Measurements from ENCODE around the gene KANK3. TPM values are rescaled to one million over a fixed set of nuclear protein-coding genes. Genes with fewer than 3 reads are reported as not detected.
"Not testable (repeated sequence)": the region's sequence is repeated elsewhere in the genome, so short reads cannot be mapped to it uniquely, and the experiment has no call there.

Gene KANK3
- polyA plus RNA-seq, 3 donors: 0.15 TPM; not detected in 2

GRCh38 chr19:8377598-8377997, 34.5 kb upstream of the KANK3 start:
- Histone ChIP-seq H4K20me1 (ENCODE audit: insufficient read depth, low read length) (no peaks in the 10 kb centered on the region), H3K9ac (ENCODE audit: insufficient read depth, low read length, poor library complexity, severe bottlenecking) (no peak overlapping the region), H3K36me3 (replicated peaks in 1 of 2; ENCODE audit: control insufficient read depth in 1 of 2, insufficient read depth in 2 of 2, low read length in 2 of 2) (no peaks in the 10 kb centered on the region), H2AFZ (ENCODE audit: insufficient read depth, low read depth, low read length, poor library complexity, severe bottlenecking) (no peak overlapping the region), H3K4me3 (replicated peaks in 1 of 3; ENCODE audit: low read depth in 2 of 3, low read length in 3 of 3) (no peak overlapping the region), H3K4me1 (ENCODE audit: control insufficient read depth in 1 of 2, insufficient read depth in 2 of 2, low read length in 2 of 2) (no peaks in the 10 kb centered on the region), H3K9me3 (replicated peaks in 1 of 2; ENCODE audit: control insufficient read depth in 1 of 2, insufficient read depth in 1 of 2, low read length in 2 of 2) (peaks cover 0 to 3% of the 10 kb centered on the region in 2 donors), H3K4me2 (replicated peaks; ENCODE audit: extremely low read depth, low read length, poor library complexity, severe bottlenecking) (no peak overlapping the region), H3K27me3 (ENCODE audit: control insufficient read depth in 2 of 2, insufficient read depth in 2 of 2, low read length in 2 of 2) (no peaks in the 10 kb centered on the region), H3K27ac (ENCODE audit: low read depth in 1 of 2, low read length in 2 of 2) (no peak overlapping the region), H3K79me2 (ENCODE audit: insufficient read depth, low read length) (no peaks in the 10 kb centered on the region)
- H3K27me3 Mint-ChIP-seq (ENCODE audit: low read depth in 3 of 3): peaks cover 0 to 3% (median 3%) of the 10 kb centered on the region in 3 donors
- TF ChIP-seq CTCF (IDR thresholded peaks at IDR 0.05): no peak
- no peak overlapping the region for H3K27ac Mint-ChIP-seq
- WGBS (ENCODE audit: insufficient coverage): no CpG with 5 or more reads among the region's 1 CpG
- H3K9me3 Mint-ChIP-seq: peaks cover 5 to 9% (median 8%) of the 10 kb centered on the region in 7 donors
- H3K4me1 Mint-ChIP-seq: peaks cover 1% of the 10 kb centered on the region
- peaks cover 23 to 33% of the 10 kb centered on the region in 2 donors for H3K36me3 Mint-ChIP-seq
- H3K4me3 Mint-ChIP-seq: no peak overlapping the region
- DNase-seq: no peak
- intact Hi-C loops (cut with micrococcal nuclease): no loop called here

- H3K4me1 Mint-ChIP-seq; H2AFZ ChIP-seq (ENCODE audit: insufficient read depth, low read depth, low read length, poor library complexity, severe bottlenecking); H3K9me3 ChIP-seq (replicated peaks in 1 of 2; ENCODE audit: control insufficient read depth in 1 of 2, insufficient read depth in 1 of 2, low read length in 2 of 2); H3K36me3 ChIP-seq (replicated peaks in 1 of 2; ENCODE audit: control insufficient read depth in 1 of 2, insufficient read depth in 2 of 2, low read length in 2 of 2); H4K20me1 ChIP-seq (ENCODE audit: insufficient read depth, low read length); H3K79me2 ChIP-seq (ENCODE audit: insufficient read depth, low read length); H3K27me3 ChIP-seq (ENCODE audit: control insufficient read depth in 2 of 2, insufficient read depth in 2 of 2, low read length in 2 of 2); H3K27ac ChIP-seq (ENCODE audit: low read depth in 1 of 2, low read length in 2 of 2); DNase-seq; H3K9ac ChIP-seq (ENCODE audit: insufficient read depth, low read length, poor library complexity, severe bottlenecking); intact Hi-C loops (cut with micrococcal nuclease); H3K4me3 ChIP-seq (replicated peaks in 1 of 3; ENCODE audit: low read depth in 2 of 3, low read length in 3 of 3); H3K27me3 Mint-ChIP-seq (ENCODE audit: low read depth in 3 of 3); H3K9me3 Mint-ChIP-seq; H3K4me3 Mint-ChIP-seq; H3K4me1 ChIP-seq (ENCODE audit: control insufficient read depth in 1 of 2, insufficient read depth in 2 of 2, low read length in 2 of 2); H3K4me2 ChIP-seq (replicated peaks; ENCODE audit: extremely low read depth, low read length, poor library complexity, severe bottlenecking): not testable (repeated sequence)
- Mint-ChIP-seq H3K27ac (peak overlapping the region in 1 of 7 donors; percentile 66), H3K36me3 (peaks cover 23 to 33% of the 10 kb centered on the region in 2 donors)
- 100% methylated on average over 4 of the region's 10 CpGs for WGBS (ENCODE audit: insufficient coverage)
Measured at GRCh38 chr19:8376373-8376974, 33.4 kb upstream of the KANK3 start.

- H4K20me1 ChIP-seq (ENCODE audit: insufficient read depth, low read length); H3K4me3 Mint-ChIP-seq; H3K9me3 ChIP-seq (replicated peaks in 1 of 2; ENCODE audit: control insufficient read depth in 1 of 2, insufficient read depth in 1 of 2, low read length in 2 of 2); H2AFZ ChIP-seq (ENCODE audit: insufficient read depth, low read depth, low read length, poor library complexity, severe bottlenecking); intact Hi-C loops (cut with micrococcal nuclease); DNase-seq; H3K27ac Mint-ChIP-seq; H3K27me3 ChIP-seq (ENCODE audit: control insufficient read depth in 2 of 2, insufficient read depth in 2 of 2, low read length in 2 of 2); H3K9me3 Mint-ChIP-seq; H3K4me2 ChIP-seq (replicated peaks; ENCODE audit: extremely low read depth, low read length, poor library complexity, severe bottlenecking); H3K9ac ChIP-seq (ENCODE audit: insufficient read depth, low read length, poor library complexity, severe bottlenecking); H3K4me1 Mint-ChIP-seq; H3K27ac ChIP-seq (ENCODE audit: low read depth in 1 of 2, low read length in 2 of 2); H3K4me3 ChIP-seq (replicated peaks in 1 of 3; ENCODE audit: low read depth in 2 of 3, low read length in 3 of 3); H3K36me3 ChIP-seq (replicated peaks in 1 of 2; ENCODE audit: control insufficient read depth in 1 of 2, insufficient read depth in 2 of 2, low read length in 2 of 2); H3K79me2 ChIP-seq (ENCODE audit: insufficient read depth, low read length); H3K27me3 Mint-ChIP-seq (ENCODE audit: low read depth in 3 of 3); H3K4me1 ChIP-seq (ENCODE audit: control insufficient read depth in 1 of 2, insufficient read depth in 2 of 2, low read length in 2 of 2): not testable (repeated sequence)
- 97% methylated on average over 31 of the region's 32 CpGs for WGBS (ENCODE audit: insufficient coverage)
- peaks cover 20 to 33% of the 10 kb centered on the region in 2 donors for H3K36me3 Mint-ChIP-seq
Measured at GRCh38 chr19:8375766-8376165, 32.7 kb upstream of the KANK3 start.

All from CD14-positive monocyte (primary cell).